Cardiac muscle cell (in vitro differentiated cells and primary cell): ENCODE measurements around the gene TLDC2. TPM values are rescaled to one million over a fixed set of nuclear protein-coding genes. Genes with fewer than 3 reads are reported as not detected.
"Not testable (repeated sequence)": the region's sequence is repeated elsewhere in the genome, so short reads cannot be mapped to it uniquely, and the experiment has no call there.

ENCODE experiments used
- DNase-seq, 2 donors: peaks; one replicate each; pipeline versions ENCODE4 v3.0.0 to v3.0.0-alpha.2; 2010 to 2017; ENCODE audit warnings: low read depth in 1 of 2, low spot score in 1 of 2
- H3K27ac ChIP-seq: fragments of 200-600 bp; sonication (generic); 2 replicates; pipeline ENCODE4 v1.5.1; 2016
- H3K27me3 ChIP-seq: fragments of 200-600 bp; sonication (generic); 2 replicates; pipeline ENCODE4 v1.6.0; 2016; ENCODE audit warnings: control low read depth
- H3K36me3 ChIP-seq: fragments of 200-600 bp; sonication (generic); 2 replicates; pipeline ENCODE4 v1.5.1; 2016; ENCODE audit warnings: control low read depth
- H3K4me1 ChIP-seq: fragments of 200-600 bp; sonication (generic); 2 replicates; pipeline ENCODE4 v1.8.1; 2017; ENCODE audit warnings: low read depth, mild to moderate bottlenecking, mixed run types
- H3K4me3 ChIP-seq: fragments of 200-600 bp; sonication (generic); 2 replicates; pipeline ENCODE4 v1.5.1; 2016; ENCODE audit warnings: mild to moderate bottlenecking
- H3K9me3 ChIP-seq: fragments of 200-600 bp; sonication (generic); 2 replicates; pipeline ENCODE4 v1.5.1; 2017; ENCODE audit warnings: low read depth, mild to moderate bottlenecking, control low read depth
- polyA plus RNA-seq: library from polyadenylated mRNA; unstranded; fragments of >200 nt; fragmentation: Nextera tagmentation; extraction: Ambion mirVana; gene quantifications from 2 replicates; pipeline ENCODE4 v1.2.1, GENCODE V29; 2016
- total RNA-seq: library from RNA; depleted of rRNA; stranded (reverse); fragments of >200 nt; gene quantifications from 2 replicates; pipeline ENCODE4 v1.2.3, GENCODE V29; 2016
- TF ChIP-seq, protein P1 (sequence below): IDR thresholded peaks from 2 replicates; pipeline ENCODE4 v1.5.1; 2012; ENCODE audit warnings: low read depth, mild to moderate bottlenecking, low read length

Gene TLDC2
- total and polyA plus RNA-seq, 2 experiments from 2014 or later = not detected

GRCh38 chr20:36893801-36894200 is 17.9 kb downstream of the TLDC2 start:
- Histone ChIP-seq H3K4me3 (no peak overlapping the region), H3K27ac (no peak overlapping the region), H3K4me1 (no peaks in the 10 kb centered on the region), H3K9me3 (no peaks in the 10 kb centered on the region), H3K36me3 (no peaks in the 10 kb centered on the region), H3K27me3 (no peaks in the 10 kb centered on the region)
- no peak for DNase-seq
- TF ChIP-seq, protein P1, sequence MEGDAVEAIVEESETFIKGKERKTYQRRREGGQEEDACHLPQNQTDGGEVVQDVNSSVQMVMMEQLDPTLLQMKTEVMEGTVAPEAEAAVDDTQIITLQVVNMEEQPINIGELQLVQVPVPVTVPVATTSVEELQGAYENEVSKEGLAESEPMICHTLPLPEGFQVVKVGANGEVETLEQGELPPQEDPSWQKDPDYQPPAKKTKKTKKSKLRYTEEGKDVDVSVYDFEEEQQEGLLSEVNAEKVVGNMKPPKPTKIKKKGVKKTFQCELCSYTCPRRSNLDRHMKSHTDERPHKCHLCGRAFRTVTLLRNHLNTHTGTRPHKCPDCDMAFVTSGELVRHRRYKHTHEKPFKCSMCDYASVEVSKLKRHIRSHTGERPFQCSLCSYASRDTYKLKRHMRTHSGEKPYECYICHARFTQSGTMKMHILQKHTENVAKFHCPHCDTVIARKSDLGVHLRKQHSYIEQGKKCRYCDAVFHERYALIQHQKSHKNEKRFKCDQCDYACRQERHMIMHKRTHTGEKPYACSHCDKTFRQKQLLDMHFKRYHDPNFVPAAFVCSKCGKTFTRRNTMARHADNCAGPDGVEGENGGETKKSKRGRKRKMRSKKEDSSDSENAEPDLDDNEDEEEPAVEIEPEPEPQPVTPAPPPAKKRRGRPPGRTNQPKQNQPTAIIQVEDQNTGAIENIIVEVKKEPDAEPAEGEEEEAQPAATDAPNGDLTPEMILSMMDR = no peak

- Histone ChIP-seq H3K4me1 (no peaks in the 10 kb centered on the region), H3K27me3 (no peaks in the 10 kb centered on the region), H3K9me3 (no peaks in the 10 kb centered on the region), H3K27ac (no peak overlapping the region), H3K36me3 (no peaks in the 10 kb centered on the region), H3K4me3 (no peak overlapping the region)
- DNase-seq = no peak
- TF ChIP-seq, protein P1 = no peak
Measured at GRCh38 chr20:36895036-36895435, 19.1 kb downstream of the TLDC2 start.

- TF ChIP-seq, protein P1 = no peak
- DNase-seq = no peak
- Histone ChIP-seq H3K36me3 (no peaks in the 10 kb centered on the region), H3K27ac (no peak overlapping the region), H3K4me3 (no peak overlapping the region), H3K4me1 (no peaks in the 10 kb centered on the region), H3K9me3 (no peaks in the 10 kb centered on the region), H3K27me3 (no peaks in the 10 kb centered on the region)
Measured at GRCh38 chr20:36904690-36905089, 28.8 kb downstream of the TLDC2 start.

DNA sequence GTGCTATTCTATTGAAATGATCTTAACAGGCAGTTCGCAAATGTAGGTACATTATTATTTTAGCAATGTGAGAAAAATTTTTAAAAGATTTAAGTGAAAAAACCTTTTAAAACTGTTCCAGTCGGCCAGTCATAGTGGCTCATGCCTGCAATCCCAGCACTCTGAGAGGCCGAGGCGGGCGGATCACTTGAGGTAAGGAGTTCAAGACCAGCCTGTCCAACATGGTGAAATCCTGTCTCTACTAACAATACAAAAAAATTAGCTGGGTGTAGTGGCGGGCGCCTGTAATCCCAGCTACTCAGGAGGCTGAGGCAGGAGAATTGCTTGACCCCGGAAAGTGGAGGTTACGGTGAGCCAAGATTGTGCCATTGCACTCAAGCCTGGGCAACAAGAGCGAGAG is 29.6 kb downstream of the TLDC2 start:
- H3K27me3 ChIP-seq, DNase-seq, H3K4me3 ChIP-seq, H3K4me1 ChIP-seq, H3K27ac ChIP-seq, H3K9me3 ChIP-seq, H3K36me3 ChIP-seq: not testable (repeated sequence)

- not testable (repeated sequence) for H3K4me1 ChIP-seq, H3K9me3 ChIP-seq, DNase-seq, H3K4me3 ChIP-seq, H3K27me3 ChIP-seq, H3K27ac ChIP-seq, H3K36me3 ChIP-seq
Measured at GRCh38 chr20:36906086-36906485, 30.1 kb downstream of the TLDC2 start.

- H3K36me3 ChIP-seq = no peaks in the 10 kb centered on the region
- no peak overlapping the region for H3K4me3 ChIP-seq
- H3K27me3 ChIP-seq = no peaks in the 10 kb centered on the region
- H3K27ac ChIP-seq = no peak overlapping the region
- peak in 1 of 2 donors; percentile 21 for DNase-seq
- no peaks in the 10 kb centered on the region for H3K9me3 ChIP-seq
- no peaks in the 10 kb centered on the region for H3K4me1 ChIP-seq
- TF ChIP-seq, protein P1 = no peak
Measured at GRCh38 chr20:36908603-36909002, 32.7 kb downstream of the TLDC2 start.

DNA sequence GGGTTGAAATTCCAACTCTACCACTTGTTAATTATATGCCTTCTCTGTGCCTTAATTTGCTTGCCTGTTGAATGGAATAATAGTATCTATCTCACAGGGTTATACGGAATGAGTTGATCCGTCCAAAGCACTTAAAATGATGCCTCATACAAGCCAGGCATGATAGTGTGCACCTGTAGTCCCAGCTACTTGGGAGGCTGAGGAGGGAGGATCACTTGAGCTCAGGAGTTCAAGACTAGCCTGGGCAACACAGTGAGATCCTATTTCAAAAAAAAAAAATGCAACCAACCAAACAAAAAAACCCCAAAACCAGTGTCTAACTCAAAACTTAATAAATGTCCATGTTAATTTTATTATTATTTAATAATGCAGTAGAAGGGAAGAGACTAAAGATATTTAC is 40.3 kb downstream of the TLDC2 start:
- no peak overlapping the region for H3K27ac ChIP-seq
- no peak overlapping the region for H3K4me3 ChIP-seq
- no peak for DNase-seq
- no peaks in the 10 kb centered on the region for H3K27me3 ChIP-seq
- no peaks in the 10 kb centered on the region for H3K4me1 ChIP-seq
- TF ChIP-seq, protein P1 = no peak
- no peaks in the 10 kb centered on the region for H3K36me3 ChIP-seq
- H3K9me3 ChIP-seq = no peaks in the 10 kb centered on the region
